OCI-LY3 (cell line): ENCODE measurements around the gene ZBTB43.

ENCODE experiments used
- H2AFZ ChIP-seq: fragments of 200-600, 300-600 bp; shearing (Covaris generic); 2 replicates; pipeline ENCODE4 v1.6.0; 2014; ENCODE audit warnings: antibody characterized with exemption, low read depth, low read length
- H3K27ac ChIP-seq: fragments of 200-600, 300-600 bp; sonication (generic); 2 replicates; pipeline ENCODE4 v1.5.1; 2014; ENCODE audit warnings: mild to moderate bottlenecking, low read length, moderate library complexity, mixed read lengths
- H3K27me3 ChIP-seq: fragments of 200-600, 300-600 bp; sonication (generic); 2 replicates; pipeline ENCODE4 v1.6.1; 2014; ENCODE audit warnings: low read depth, low read length, mixed read lengths
- H3K36me3 ChIP-seq: fragments of 200-600, 300-600 bp; sonication (generic); replicated peaks from 2 replicates; pipeline ENCODE3; 2014; ENCODE audit warnings: low read depth, low read length, mixed read lengths
- H3K4me1 ChIP-seq: fragments of 300-600, 200-600 bp; sonication (generic); 2 replicates; pipeline ENCODE4 v1.6.1; 2014; ENCODE audit warnings: low read length, mixed read lengths
- H3K4me2 ChIP-seq: fragments of 200-600, 300-600 bp; sonication (generic); 2 replicates; pipeline ENCODE4 v1.6.1; 2014; ENCODE audit warnings: low read length, mixed read lengths
- H3K4me3 ChIP-seq: fragments of 300-600, 200-600 bp; sonication (generic); 2 replicates; pipeline ENCODE4 v1.5.1; 2014; ENCODE audit warnings: antibody characterized with exemption, mild to moderate bottlenecking, low read length, moderate library complexity
- H3K79me2 ChIP-seq: fragments of 300-600, 200-600 bp; shearing (Covaris generic); 2 replicates; pipeline ENCODE4 v1.6.1; 2014; ENCODE audit warnings: mild to moderate bottlenecking, low read length, mixed read lengths
- H3K9ac ChIP-seq: fragments of 300-600, 200-600 bp; shearing (Covaris generic); 2 replicates; pipeline ENCODE4 v1.6.0; 2014; ENCODE audit warnings: mild to moderate bottlenecking, low read length, moderate library complexity
- H3K9me3 ChIP-seq: fragments of 200-600, 300-600 bp; shearing (Covaris generic); 2 replicates; pipeline ENCODE4 v1.6.1; 2014; ENCODE audit warnings: low read length, mixed read lengths; ENCODE audit not compliant: insufficient read depth
- H4K20me1 ChIP-seq: fragments of 200-600, 300-600 bp; sonication (generic); 2 replicates; pipeline ENCODE4 v1.6.1; 2016; ENCODE audit warnings: low read length, mixed read lengths; ENCODE audit not compliant: insufficient read depth
- EZH2phosphoT487 ChIP-seq: fragments of 200-600 bp; shearing (Covaris generic); IDR thresholded peaks from 2 replicates; pipeline ENCODE4 v1.6.1; 2018; ENCODE audit warnings: antibody characterized with exemption, mixed run types, low read depth
- TF ChIP-seq, protein P1 (sequence below): fragments of 200-600, 300-600 bp; sonication (generic); IDR thresholded peaks from 2 replicates; pipeline ENCODE4 v1.5.1; 2014; ENCODE audit warnings: antibody characterized with exemption, low read length, low read depth

ZBTB43 gene

DNA sequence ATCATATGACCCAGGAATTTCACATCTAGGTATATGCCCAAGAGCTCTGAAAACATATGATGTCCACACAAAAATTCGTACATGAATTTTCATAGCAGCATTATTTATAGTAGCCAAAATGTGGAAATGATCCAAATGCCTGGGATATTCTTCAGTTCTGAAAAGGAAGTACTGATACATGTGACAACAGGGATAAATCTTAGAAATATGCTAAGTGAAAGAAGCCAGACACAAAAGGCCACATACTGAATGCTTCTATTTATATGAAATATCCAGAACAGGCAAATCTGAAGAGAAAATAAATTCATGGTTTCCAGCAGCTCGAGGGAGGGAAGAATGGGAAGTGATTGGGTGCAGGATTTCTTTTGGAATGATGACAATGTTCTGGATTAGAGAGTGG is 16.8 kb upstream of the ZBTB43 start:
- H3K27me3 ChIP-seq: peaks cover 39% of the 10 kb centered on the region
- H4K20me1 ChIP-seq: no peaks in the 10 kb centered on the region
- H2AFZ ChIP-seq: no peak overlapping the region
- no peaks in the 10 kb centered on the region for H3K36me3 ChIP-seq
- H3K4me3 ChIP-seq: no peak overlapping the region
- no peak overlapping the region for H3K4me2 ChIP-seq
- TF ChIP-seq, protein P1, sequence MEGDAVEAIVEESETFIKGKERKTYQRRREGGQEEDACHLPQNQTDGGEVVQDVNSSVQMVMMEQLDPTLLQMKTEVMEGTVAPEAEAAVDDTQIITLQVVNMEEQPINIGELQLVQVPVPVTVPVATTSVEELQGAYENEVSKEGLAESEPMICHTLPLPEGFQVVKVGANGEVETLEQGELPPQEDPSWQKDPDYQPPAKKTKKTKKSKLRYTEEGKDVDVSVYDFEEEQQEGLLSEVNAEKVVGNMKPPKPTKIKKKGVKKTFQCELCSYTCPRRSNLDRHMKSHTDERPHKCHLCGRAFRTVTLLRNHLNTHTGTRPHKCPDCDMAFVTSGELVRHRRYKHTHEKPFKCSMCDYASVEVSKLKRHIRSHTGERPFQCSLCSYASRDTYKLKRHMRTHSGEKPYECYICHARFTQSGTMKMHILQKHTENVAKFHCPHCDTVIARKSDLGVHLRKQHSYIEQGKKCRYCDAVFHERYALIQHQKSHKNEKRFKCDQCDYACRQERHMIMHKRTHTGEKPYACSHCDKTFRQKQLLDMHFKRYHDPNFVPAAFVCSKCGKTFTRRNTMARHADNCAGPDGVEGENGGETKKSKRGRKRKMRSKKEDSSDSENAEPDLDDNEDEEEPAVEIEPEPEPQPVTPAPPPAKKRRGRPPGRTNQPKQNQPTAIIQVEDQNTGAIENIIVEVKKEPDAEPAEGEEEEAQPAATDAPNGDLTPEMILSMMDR: no peak
- no peak for TF ChIP-seq EZH2phosphoT487
- H3K27ac ChIP-seq: no peak overlapping the region
- H3K79me2 ChIP-seq: no peaks in the 10 kb centered on the region
- H3K9ac ChIP-seq: no peak overlapping the region
- no peaks in the 10 kb centered on the region for H3K4me1 ChIP-seq
- no peaks in the 10 kb centered on the region for H3K9me3 ChIP-seq

DNA sequence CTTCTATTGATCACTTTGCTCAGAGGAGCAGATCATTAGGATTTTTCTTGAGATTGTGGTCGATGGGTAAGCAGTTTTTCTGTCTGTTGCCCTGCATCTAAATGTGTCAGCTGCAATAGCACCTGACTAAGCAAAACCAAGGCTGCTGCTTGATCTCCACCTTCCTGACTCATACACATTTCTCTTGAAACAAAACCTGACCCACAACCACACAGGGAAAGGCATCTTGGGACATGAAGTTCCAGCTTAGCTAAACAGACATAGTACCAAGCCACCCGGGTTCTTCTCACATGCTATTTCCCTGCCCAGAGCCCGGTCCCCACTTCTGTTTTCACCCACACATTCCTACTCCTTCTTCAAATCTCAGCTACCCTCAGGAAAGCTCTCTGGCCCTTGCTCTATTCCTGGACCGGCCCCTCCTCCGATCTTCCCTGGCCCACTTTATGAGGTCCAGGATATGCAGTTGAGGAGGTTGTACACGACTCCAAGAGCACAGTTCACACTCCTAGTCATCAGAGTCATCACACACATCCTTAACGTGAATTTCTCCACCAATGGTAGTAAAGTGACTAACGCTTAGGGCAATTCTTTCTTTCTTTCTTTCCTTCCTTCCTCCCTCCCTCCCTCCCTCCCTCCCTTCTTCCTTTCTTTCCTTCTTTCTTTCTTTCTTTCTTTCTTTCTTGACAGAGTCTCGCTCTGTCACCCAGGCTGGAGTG is 16.0 kb upstream of the ZBTB43 start:
- Histone ChIP-seq H3K4me3 (no peak overlapping the region), H4K20me1 (no peaks in the 10 kb centered on the region), H3K27ac (no peak overlapping the region), H3K4me1 (no peaks in the 10 kb centered on the region), H3K27me3 (peaks cover 43% of the 10 kb centered on the region), H2AFZ (no peak overlapping the region), H3K79me2 (no peaks in the 10 kb centered on the region), H3K36me3 (no peaks in the 10 kb centered on the region), H3K4me2 (no peak overlapping the region), H3K9ac (no peak overlapping the region), H3K9me3 (no peaks in the 10 kb centered on the region)
- TF ChIP-seq, protein P1: no peak
- TF ChIP-seq EZH2phosphoT487: no peak

DNA sequence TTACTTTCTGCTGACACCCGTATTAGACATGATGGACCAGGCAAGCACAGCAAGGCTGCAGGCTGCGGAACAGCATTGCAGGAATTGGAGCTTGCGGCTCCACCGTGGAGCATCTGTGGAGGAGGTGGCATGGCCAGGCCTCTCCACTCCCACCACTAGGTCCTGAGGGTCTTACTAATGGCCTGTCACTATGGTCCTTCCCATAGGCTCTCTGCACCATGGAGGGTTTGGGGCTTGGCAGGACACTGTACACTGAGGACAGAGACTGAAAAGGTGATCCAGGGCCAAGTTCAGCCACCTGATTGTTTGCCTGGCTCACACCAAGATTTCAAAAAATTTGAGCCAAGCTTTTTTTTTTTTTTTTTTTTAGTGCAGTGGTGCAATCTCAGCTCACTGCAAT is 14.3 kb upstream of the ZBTB43 start:
- no peak overlapping the region for H2AFZ ChIP-seq
- no peaks in the 10 kb centered on the region for H3K79me2 ChIP-seq
- no peak for TF ChIP-seq EZH2phosphoT487
- TF ChIP-seq, protein P1: no peak
- no peaks in the 10 kb centered on the region for H3K4me1 ChIP-seq
- H3K36me3 ChIP-seq: no peaks in the 10 kb centered on the region
- no peaks in the 10 kb centered on the region for H3K9me3 ChIP-seq
- peaks cover 45% of the 10 kb centered on the region for H3K27me3 ChIP-seq
- no peak overlapping the region for H3K4me2 ChIP-seq
- no peaks in the 10 kb centered on the region for H4K20me1 ChIP-seq
- no peak overlapping the region for H3K4me3 ChIP-seq
- H3K9ac ChIP-seq: no peak overlapping the region
- no peak overlapping the region for H3K27ac ChIP-seq

DNA sequence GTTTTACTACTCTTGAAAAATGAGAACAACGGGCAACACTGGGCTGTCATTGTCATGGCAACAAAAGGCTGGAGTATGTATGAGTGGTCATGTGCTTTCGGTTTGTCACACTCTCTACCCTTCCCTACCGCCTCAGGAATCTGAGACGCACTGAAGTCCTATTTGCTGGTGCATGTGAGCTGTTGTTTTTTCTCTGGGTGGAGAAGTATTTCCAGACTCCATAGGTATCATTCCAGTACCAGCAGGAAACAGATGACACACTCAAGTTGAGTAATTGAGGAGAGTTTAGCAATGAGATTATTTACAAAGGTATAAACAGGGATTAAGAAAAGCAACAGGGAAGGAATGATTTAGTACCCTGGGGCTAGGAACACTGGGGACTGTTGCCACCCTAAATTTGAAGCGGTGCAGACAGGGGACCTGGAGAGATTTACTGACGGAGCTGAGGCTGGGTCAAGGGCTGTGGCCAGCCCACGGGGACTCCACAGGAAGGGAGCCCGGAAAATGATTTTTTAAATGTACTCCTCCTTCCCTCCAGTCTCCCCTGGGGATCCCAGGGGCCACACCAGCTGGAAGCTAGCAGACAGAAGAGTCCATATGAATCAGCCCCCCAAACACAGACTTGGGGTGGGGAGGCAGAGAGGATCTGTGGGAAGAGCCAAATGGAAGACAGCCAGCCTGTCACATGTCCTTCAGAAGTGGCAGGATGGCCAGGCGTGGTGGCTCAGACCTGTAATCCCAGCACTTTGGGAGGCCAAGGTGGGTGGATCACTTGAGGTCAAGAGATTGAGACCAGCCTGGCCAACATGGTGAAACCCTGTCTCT is 13.2 kb upstream of the ZBTB43 start:
- no peaks in the 10 kb centered on the region for H3K9me3 ChIP-seq
- H3K27me3 ChIP-seq: peaks cover 42% of the 10 kb centered on the region
- no peak overlapping the region for H3K4me3 ChIP-seq
- H3K79me2 ChIP-seq: no peaks in the 10 kb centered on the region
- no peak overlapping the region for H3K4me2 ChIP-seq
- no peaks in the 10 kb centered on the region for H3K36me3 ChIP-seq
- no peaks in the 10 kb centered on the region for H3K4me1 ChIP-seq
- no peak for TF ChIP-seq EZH2phosphoT487
- TF ChIP-seq, protein P1: no peak
- no peak overlapping the region for H2AFZ ChIP-seq
- H3K27ac ChIP-seq: no peak overlapping the region
- no peak overlapping the region for H3K9ac ChIP-seq
- H4K20me1 ChIP-seq: no peaks in the 10 kb centered on the region
